Measurements from ENCODE around the gene ERICH6.

DNA sequence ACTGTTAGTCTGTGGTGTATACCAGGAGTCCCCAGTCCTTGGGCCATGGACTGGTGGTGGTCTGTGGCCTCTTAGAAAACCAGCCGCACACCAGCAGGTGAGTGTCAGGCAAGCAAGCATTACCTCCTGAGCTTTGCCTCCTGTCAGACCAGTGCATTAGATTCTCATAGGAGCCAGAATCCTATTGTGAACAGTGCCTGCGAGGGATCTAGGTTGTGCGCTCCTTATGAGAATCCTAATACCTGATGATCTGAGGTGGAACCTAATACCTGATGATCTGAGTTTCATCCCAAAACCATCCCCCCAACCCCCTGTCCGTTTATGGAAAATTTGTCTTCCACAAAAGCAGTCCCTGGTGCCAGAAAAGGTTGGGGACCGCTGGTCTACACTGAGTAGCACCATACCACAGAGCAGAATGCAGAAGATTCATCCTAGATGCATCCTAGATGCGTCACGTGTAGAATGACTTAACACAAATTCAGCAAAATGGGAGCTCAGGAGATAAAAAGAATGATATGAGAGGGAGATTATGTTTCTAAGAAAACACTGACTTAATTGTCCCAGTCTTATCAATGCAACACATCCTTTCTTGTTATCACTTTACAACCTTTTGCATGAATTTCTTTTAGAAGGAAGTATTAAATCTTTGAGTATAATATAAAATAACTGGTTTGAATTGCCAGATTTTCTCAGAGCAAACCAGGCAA lies 72.1 kb downstream of the ERICH6 start:
- TF ChIP-seq, protein P1, sequence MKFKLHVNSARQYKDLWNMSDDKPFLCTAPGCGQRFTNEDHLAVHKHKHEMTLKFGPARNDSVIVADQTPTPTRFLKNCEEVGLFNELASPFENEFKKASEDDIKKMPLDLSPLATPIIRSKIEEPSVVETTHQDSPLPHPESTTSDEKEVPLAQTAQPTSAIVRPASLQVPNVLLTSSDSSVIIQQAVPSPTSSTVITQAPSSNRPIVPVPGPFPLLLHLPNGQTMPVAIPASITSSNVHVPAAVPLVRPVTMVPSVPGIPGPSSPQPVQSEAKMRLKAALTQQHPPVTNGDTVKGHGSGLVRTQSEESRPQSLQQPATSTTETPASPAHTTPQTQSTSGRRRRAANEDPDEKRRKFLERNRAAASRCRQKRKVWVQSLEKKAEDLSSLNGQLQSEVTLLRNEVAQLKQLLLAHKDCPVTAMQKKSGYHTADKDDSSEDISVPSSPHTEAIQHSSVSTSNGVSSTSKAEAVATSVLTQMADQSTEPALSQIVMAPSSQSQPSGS (IDR thresholded peaks at IDR 0.05; ENCODE audit: low read length) = no peak
- TF ChIP-seq, protein P2, sequence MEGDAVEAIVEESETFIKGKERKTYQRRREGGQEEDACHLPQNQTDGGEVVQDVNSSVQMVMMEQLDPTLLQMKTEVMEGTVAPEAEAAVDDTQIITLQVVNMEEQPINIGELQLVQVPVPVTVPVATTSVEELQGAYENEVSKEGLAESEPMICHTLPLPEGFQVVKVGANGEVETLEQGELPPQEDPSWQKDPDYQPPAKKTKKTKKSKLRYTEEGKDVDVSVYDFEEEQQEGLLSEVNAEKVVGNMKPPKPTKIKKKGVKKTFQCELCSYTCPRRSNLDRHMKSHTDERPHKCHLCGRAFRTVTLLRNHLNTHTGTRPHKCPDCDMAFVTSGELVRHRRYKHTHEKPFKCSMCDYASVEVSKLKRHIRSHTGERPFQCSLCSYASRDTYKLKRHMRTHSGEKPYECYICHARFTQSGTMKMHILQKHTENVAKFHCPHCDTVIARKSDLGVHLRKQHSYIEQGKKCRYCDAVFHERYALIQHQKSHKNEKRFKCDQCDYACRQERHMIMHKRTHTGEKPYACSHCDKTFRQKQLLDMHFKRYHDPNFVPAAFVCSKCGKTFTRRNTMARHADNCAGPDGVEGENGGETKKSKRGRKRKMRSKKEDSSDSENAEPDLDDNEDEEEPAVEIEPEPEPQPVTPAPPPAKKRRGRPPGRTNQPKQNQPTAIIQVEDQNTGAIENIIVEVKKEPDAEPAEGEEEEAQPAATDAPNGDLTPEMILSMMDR (IDR thresholded peaks at IDR 0.05 in 2 of 3, conservative IDR thresholded peaks at IDR 0.05 in 1 of 3; ENCODE audit: control insufficient read depth in 2 of 3, extremely low read depth in 1 of 3, insufficient read depth in 1 of 3, low read depth in 3 of 3, low read length in 3 of 3) = no peak
